CD14-positive monocyte (primary cell): ENCODE results near the gene PKN3. TPM values are rescaled to one million over a fixed set of nuclear protein-coding genes. Genes with fewer than 3 reads are reported as not detected.

ENCODE experiments used
- DNase-seq, 3 donors: peaks; one replicate each; pipeline ENCODE4 v3.0.0-alpha.2; 2011 to 2022
- H2AFZ ChIP-seq: 2 replicates; pipeline ENCODE4 v1.6.0; 2012; ENCODE audit warnings: mild to moderate bottlenecking, low read depth, low read length, inconsistent platforms; ENCODE audit not compliant: insufficient read depth, poor library complexity, severe bottlenecking
- H3K27ac ChIP-seq, 2 donors: 1 replicate in 1 of 2; 2 replicates in 1 of 2; pipeline ENCODE4 v1.5.1; 2012 to 2013; ENCODE audit warnings: low read length in 2 of 2, control low read depth in 1 of 2, inconsistent platforms in 1 of 2, low read depth in 1 of 2, mild to moderate bottlenecking in 1 of 2
- H3K27me3 ChIP-seq, 2 donors: one replicate each; pipeline versions ENCODE4 v1.6.0 to v1.6.1; 2011 to 2013; ENCODE audit warnings: low read length in 2 of 2; ENCODE audit not compliant: control insufficient read depth in 2 of 2, insufficient read depth in 2 of 2
- H3K36me3 ChIP-seq, 2 donors: replicated peaks in 1 of 2; 1 replicate in 1 of 2; 2 replicates in 1 of 2; pipeline versions ENCODE4 v1.5.1 to v1.6.1; 2012 to 2013; ENCODE audit warnings: low read length in 2 of 2, control low read depth in 1 of 2, inconsistent platforms in 1 of 2, mild to moderate bottlenecking in 1 of 2; ENCODE audit not compliant: insufficient read depth in 2 of 2, control insufficient read depth in 1 of 2
- H3K4me1 ChIP-seq, 2 donors: 1 replicate in 1 of 2; 2 replicates in 1 of 2; pipeline versions ENCODE4 v1.5.1 to v1.6.1; 2012 to 2013; ENCODE audit warnings: low read length in 2 of 2, control low read depth in 1 of 2, inconsistent platforms in 1 of 2, mild to moderate bottlenecking in 1 of 2, moderate library complexity in 1 of 2; ENCODE audit not compliant: insufficient read depth in 2 of 2, control insufficient read depth in 1 of 2
- H3K4me2 ChIP-seq: replicated peaks from 2 replicates; pipeline ENCODE3; 2012; ENCODE audit warnings: low read length, moderate library complexity, mild to moderate bottlenecking; ENCODE audit not compliant: poor library complexity, severe bottlenecking; ENCODE audit errors: extremely low read depth
- H3K4me3 ChIP-seq, 3 experiments: fragments of 200-600 bp in 1 of 3; sonication (generic) in 1 of 3; replicated peaks in 1 of 3; 1 replicate in 2 of 3; 2 replicates in 1 of 3; pipeline ENCODE4 v1.5.1; 2011 to 2013; ENCODE audit warnings: low read length in 3 of 3, mild to moderate bottlenecking in 3 of 3, control low read depth in 2 of 3, low read depth in 2 of 3, inconsistent platforms in 1 of 3, moderate library complexity in 1 of 3
- H3K79me2 ChIP-seq: 2 replicates; pipeline ENCODE4 v1.6.0; 2012; ENCODE audit warnings: mild to moderate bottlenecking, control low read depth, inconsistent platforms, low read length, moderate library complexity; ENCODE audit not compliant: insufficient read depth
- H3K9ac ChIP-seq: 2 replicates; pipeline ENCODE4 v1.6.0; 2017; ENCODE audit warnings: low read length, mild to moderate bottlenecking; ENCODE audit not compliant: insufficient read depth, poor library complexity, severe bottlenecking
- H3K9me3 ChIP-seq, 2 donors: replicated peaks in 1 of 2; 1 replicate in 1 of 2; 2 replicates in 1 of 2; pipeline versions ENCODE4 v1.5.1 to v1.6.1; 2012 to 2013; ENCODE audit warnings: low read length in 2 of 2, control low read depth in 1 of 2; ENCODE audit not compliant: control insufficient read depth in 1 of 2, insufficient read depth in 1 of 2
- H4K20me1 ChIP-seq: 2 replicates; pipeline ENCODE4 v1.6.0; 2012; ENCODE audit warnings: mild to moderate bottlenecking, low read length, control low read depth, moderate library complexity; ENCODE audit not compliant: insufficient read depth
- H3K27ac Mint-ChIP-seq, 7 donors: one replicate each; pipeline ENCODE4 v1.8.0; 2020; ENCODE audit warnings: mild to moderate bottlenecking in 7 of 7, mixed read lengths in 7 of 7, moderate library complexity in 6 of 7, inconsistent platforms in 2 of 7
- H3K27me3 Mint-ChIP-seq, 3 donors: one replicate each; pipeline ENCODE4 v1.8.0; 2021 to 2022; ENCODE audit warnings: low read depth in 3 of 3, mild to moderate bottlenecking in 3 of 3, mixed read lengths in 3 of 3, moderate library complexity in 3 of 3, inconsistent platforms in 1 of 3
- H3K36me3 Mint-ChIP-seq, 2 donors: one replicate each; pipeline ENCODE4 v1.8.0; 2020; ENCODE audit warnings: mixed read lengths in 2 of 2, inconsistent platforms in 1 of 2, mild to moderate bottlenecking in 1 of 2
- H3K4me1 Mint-ChIP-seq: one replicate; pipeline ENCODE4 v1.8.0; 2020; ENCODE audit warnings: mild to moderate bottlenecking, mixed read lengths
- H3K4me3 Mint-ChIP-seq, 2 donors: one replicate each; pipeline ENCODE4 v1.8.0; 2020; ENCODE audit warnings: mild to moderate bottlenecking in 2 of 2, mixed read lengths in 2 of 2, moderate library complexity in 1 of 2
- H3K9me3 Mint-ChIP-seq, 7 donors: one replicate each; pipeline ENCODE4 v1.8.0; 2020 to 2022; ENCODE audit warnings: mixed read lengths in 7 of 7, mild to moderate bottlenecking in 6 of 7, moderate library complexity in 6 of 7, inconsistent platforms in 2 of 7
- WGBS: methylation state at CpG from one replicate; pipeline ENCODE4 v1.1.5; 2013; ENCODE audit warnings: missing lambda C conversion rate; ENCODE audit not compliant: insufficient coverage; 5-methylcytosine and 5-hydroxymethylcytosine counted together
- intact Hi-C, 2 donors: fragments of 100-400 bp; cut with micrococcal nuclease; formaldehyde crosslinking; loops; one replicate each; pipeline versions ENCODE4 v1.15.0 to v1.15.1; 2023
- polyA plus RNA-seq, 3 donors: library from polyadenylated mRNA; depleted of rRNA in 1 of 3; unstranded in 2 of 3; stranded (reverse) in 1 of 3; fragments of 300-500 nt in 2 of 3; fragments of >200 nt in 1 of 3; fragmentation: Illumina TruSeq in 2 of 3; gene quantifications; 1 replicate in 2 of 3; 2 replicates in 1 of 3; pipeline ENCODE4 v1.2.3, GENCODE V29; 2012 to 2021
- TF ChIP-seq, protein P1 (sequence below): fragments of 200-600 bp; IDR thresholded peaks from one replicate; pipeline ENCODE4 v1.8.0; 2022; ENCODE audit warnings: antibody characterized with exemption, mild to moderate bottlenecking

PKN3 gene
- polyA plus RNA-seq, 3 donors, result 0.11 to 0.49 (median 0.27) TPM

DNA sequence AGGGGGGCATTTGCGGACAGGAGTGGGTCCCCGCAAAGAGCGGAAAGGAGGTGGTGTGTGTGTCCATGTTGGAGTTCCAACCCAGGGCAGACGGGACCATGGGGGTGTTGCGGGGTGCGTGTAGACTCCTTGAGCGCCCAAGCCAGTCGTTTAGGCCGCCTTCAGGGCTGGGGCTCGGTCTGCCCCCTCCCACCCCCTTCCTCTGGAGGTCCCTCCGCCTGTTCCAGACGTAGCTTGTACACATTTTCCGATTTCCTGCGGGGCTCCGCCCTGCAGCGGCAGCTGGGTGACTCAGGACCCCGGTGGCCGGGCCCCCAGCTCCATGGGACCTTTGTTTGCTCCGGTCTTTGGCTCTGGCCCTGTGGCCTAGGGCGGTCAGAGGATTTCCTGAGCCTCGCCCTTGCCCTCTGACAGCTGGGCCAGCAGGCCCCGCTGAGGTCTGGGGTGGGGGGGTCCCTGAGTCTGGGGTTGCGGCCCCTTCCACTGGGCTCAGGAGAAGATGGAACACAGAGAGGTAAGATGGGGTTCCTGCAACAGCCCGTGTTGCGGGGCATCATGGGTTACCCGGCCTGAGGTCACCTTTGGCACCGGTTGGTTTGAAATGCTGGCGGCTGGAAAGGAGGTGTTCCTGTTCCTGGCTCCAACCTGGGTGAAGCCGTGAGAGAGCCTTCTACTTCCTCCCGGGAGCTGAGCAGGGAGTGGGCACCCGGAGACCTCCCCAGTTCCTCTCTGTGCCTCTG, 1.5 kb downstream of the PKN3 start:
- no peak for DNase-seq
- peak overlapping the region in 1 of 3 experiments; percentile 81 for H3K4me3 ChIP-seq
- peak overlapping the region; percentile 97 for H2AFZ ChIP-seq
- no peaks in the 10 kb centered on the region for H3K9me3 ChIP-seq
- no peaks in the 10 kb centered on the region for H3K36me3 ChIP-seq
- intact Hi-C loops, result no loop called here
- Mint-ChIP-seq H3K36me3 (no peaks in the 10 kb centered on the region), H3K27ac (peak overlapping the region in 1 of 7 donors; percentile 30), H3K9me3 (no peaks in the 10 kb centered on the region), H3K27me3 (peaks cover 8 to 13% (median 12%) of the 10 kb centered on the region in 3 donors), H3K4me1 (peaks cover 13% of the 10 kb centered on the region), H3K4me3 (peak overlapping the region; percentile 80 to 91)
- peak overlapping the region; percentile 99 for H3K4me2 ChIP-seq
- WGBS, result 67% methylated on average over 30 of the region's 31 CpGs
- no peaks in the 10 kb centered on the region for H4K20me1 ChIP-seq
- no peaks in the 10 kb centered on the region for H3K79me2 ChIP-seq
- TF ChIP-seq, protein P1, sequence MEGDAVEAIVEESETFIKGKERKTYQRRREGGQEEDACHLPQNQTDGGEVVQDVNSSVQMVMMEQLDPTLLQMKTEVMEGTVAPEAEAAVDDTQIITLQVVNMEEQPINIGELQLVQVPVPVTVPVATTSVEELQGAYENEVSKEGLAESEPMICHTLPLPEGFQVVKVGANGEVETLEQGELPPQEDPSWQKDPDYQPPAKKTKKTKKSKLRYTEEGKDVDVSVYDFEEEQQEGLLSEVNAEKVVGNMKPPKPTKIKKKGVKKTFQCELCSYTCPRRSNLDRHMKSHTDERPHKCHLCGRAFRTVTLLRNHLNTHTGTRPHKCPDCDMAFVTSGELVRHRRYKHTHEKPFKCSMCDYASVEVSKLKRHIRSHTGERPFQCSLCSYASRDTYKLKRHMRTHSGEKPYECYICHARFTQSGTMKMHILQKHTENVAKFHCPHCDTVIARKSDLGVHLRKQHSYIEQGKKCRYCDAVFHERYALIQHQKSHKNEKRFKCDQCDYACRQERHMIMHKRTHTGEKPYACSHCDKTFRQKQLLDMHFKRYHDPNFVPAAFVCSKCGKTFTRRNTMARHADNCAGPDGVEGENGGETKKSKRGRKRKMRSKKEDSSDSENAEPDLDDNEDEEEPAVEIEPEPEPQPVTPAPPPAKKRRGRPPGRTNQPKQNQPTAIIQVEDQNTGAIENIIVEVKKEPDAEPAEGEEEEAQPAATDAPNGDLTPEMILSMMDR, result no peak
- no peak overlapping the region for H3K27ac ChIP-seq
- H3K9ac ChIP-seq, result no peak overlapping the region
- H3K27me3 ChIP-seq, result peaks cover 0 to 10% of the 10 kb centered on the region in 2 donors
- peaks cover 12 to 15% of the 10 kb centered on the region in 2 donors for H3K4me1 ChIP-seq

DNA sequence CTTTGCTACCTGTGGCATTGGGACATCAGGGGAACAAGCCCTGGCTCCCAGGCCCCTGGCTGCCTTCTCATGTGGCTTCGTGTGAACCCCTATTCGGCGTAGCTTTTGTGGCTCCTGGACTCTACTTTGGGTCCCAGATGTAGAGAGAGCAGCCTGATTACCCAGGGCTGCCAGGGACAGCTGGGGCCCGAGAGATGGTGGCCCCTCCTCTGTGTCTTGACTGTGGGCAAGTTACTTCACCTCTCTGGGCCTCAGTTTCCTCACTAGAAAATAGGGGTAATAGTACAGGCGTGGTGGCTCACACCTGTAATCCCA, 2.0 kb downstream of the PKN3 start:
- peaks cover 8 to 13% (median 12%) of the 10 kb centered on the region in 3 donors for H3K27me3 Mint-ChIP-seq
- H3K36me3 Mint-ChIP-seq, result no peaks in the 10 kb centered on the region
- peak overlapping the region in 1 of 2 donors; percentile 16 for H3K4me3 Mint-ChIP-seq
- DNase-seq, result no peak
- Histone ChIP-seq H3K79me2 (no peaks in the 10 kb centered on the region), H3K4me3 (no peak overlapping the region), H3K4me2 (no peak overlapping the region), H3K4me1 (peaks cover 12 to 15% of the 10 kb centered on the region in 2 donors), H3K9me3 (no peaks in the 10 kb centered on the region), H3K27ac (no peak overlapping the region), H4K20me1 (no peaks in the 10 kb centered on the region), H3K9ac (no peak overlapping the region), H2AFZ (no peak overlapping the region), H3K36me3 (no peaks in the 10 kb centered on the region), H3K27me3 (peaks cover 0 to 10% of the 10 kb centered on the region in 2 donors)
- TF ChIP-seq, protein P1, result no peak
- H3K27ac Mint-ChIP-seq, result no peak overlapping the region
- WGBS, result 93% methylated on average over 4 of the region's 5 CpGs
- H3K9me3 Mint-ChIP-seq, result no peaks in the 10 kb centered on the region
- intact Hi-C loops, result no loop called here
- peaks cover 13% of the 10 kb centered on the region for H3K4me1 Mint-ChIP-seq
